ENCODE results near the gene SERP2. TPM values are rescaled to one million over a fixed set of nuclear protein-coding genes. Genes with fewer than 3 reads are reported as not detected.

The SERP2 gene
- total RNA-seq, 1 donor = 5.8 TPM

DNA sequence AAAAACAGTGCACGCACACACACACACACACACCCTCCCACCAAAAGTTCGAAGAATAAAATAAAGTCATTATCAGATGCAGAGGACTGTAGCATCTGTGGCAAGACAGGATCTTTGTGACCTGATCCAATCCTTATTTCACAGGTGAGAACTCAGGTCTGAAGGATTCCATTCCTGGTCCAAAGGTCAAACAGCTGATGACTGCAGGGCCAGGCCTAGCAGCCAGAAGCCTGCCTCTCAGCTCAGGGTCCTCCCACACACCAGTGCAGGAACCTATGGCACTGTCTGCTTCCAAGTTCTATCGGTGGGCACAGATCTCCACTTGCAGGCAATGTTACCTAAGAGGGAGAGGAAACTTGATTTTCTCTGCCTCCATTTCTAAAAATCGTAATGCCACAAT, 57.5 kb downstream of the SERP2 start:
- H3K79me2 ChIP-seq (ENCODE audit: insufficient read depth, low read length) = peaks cover 9% of the 10 kb centered on the region
- H2AFZ ChIP-seq (ENCODE audit: low read length) = no peak overlapping the region
- peaks cover 13% of the 10 kb centered on the region for H3K4me1 ChIP-seq (ENCODE audit: insufficient read depth, low read length)
- no peak overlapping the region for H3K4me2 ChIP-seq (ENCODE audit: insufficient read depth, low read length)
- H4K20me1 ChIP-seq (ENCODE audit: insufficient read depth, low read length) = peaks cover 14% of the 10 kb centered on the region
- TF ChIP-seq, protein P1, sequence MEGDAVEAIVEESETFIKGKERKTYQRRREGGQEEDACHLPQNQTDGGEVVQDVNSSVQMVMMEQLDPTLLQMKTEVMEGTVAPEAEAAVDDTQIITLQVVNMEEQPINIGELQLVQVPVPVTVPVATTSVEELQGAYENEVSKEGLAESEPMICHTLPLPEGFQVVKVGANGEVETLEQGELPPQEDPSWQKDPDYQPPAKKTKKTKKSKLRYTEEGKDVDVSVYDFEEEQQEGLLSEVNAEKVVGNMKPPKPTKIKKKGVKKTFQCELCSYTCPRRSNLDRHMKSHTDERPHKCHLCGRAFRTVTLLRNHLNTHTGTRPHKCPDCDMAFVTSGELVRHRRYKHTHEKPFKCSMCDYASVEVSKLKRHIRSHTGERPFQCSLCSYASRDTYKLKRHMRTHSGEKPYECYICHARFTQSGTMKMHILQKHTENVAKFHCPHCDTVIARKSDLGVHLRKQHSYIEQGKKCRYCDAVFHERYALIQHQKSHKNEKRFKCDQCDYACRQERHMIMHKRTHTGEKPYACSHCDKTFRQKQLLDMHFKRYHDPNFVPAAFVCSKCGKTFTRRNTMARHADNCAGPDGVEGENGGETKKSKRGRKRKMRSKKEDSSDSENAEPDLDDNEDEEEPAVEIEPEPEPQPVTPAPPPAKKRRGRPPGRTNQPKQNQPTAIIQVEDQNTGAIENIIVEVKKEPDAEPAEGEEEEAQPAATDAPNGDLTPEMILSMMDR (IDR thresholded peaks at IDR 0.05; ENCODE audit: extremely low read depth, low read depth, low read length) = no peak
- H3K27me3 ChIP-seq (ENCODE audit: insufficient read depth, low read length) = no peaks in the 10 kb centered on the region
- no peaks in the 10 kb centered on the region for H3K9me3 ChIP-seq (ENCODE audit: low read depth, low read length)
- no peak overlapping the region for H3K4me3 ChIP-seq (ENCODE audit: insufficient read depth, low read length)
- H3K36me3 ChIP-seq (ENCODE audit: insufficient read depth, low read length) = peaks cover 24% of the 10 kb centered on the region
- H3K27ac ChIP-seq (ENCODE audit: low read depth, low read length) = no peak overlapping the region
- no peak for DNase-seq (ENCODE audit: insufficient read length, low spot score, missing footprints)

DNA sequence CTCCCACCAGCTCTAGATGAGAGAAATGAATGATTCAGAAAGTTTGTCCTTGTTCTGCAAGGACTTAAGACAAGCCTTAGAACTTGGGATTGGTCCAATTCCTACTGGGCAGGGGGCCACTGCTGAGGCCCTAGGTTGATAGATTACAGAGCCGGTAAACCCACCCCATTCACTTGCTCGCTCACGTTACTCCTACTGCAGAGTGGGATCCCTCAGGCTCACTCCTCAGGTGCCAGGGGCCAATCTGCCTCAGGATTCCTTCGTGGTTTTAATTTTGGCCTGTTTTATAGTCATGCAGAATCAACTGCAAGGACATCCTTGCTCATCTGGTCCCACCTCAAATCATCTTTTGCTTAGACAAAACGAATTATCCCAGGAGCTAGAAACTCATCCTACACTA, 59.0 kb downstream of the SERP2 start:
- H3K4me1 ChIP-seq (ENCODE audit: insufficient read depth, low read length) = peaks cover 15% of the 10 kb centered on the region
- DNase-seq (ENCODE audit: insufficient read length, low spot score, missing footprints) = no peak
- H3K27me3 ChIP-seq (ENCODE audit: insufficient read depth, low read length) = no peaks in the 10 kb centered on the region
- TF ChIP-seq, protein P1 (IDR thresholded peaks at IDR 0.05; ENCODE audit: extremely low read depth, low read depth, low read length) = no peak
- no peak overlapping the region for H3K4me2 ChIP-seq (ENCODE audit: insufficient read depth, low read length)
- peaks cover 13% of the 10 kb centered on the region for H3K79me2 ChIP-seq (ENCODE audit: insufficient read depth, low read length)
- H4K20me1 ChIP-seq (ENCODE audit: insufficient read depth, low read length) = peaks cover 22% of the 10 kb centered on the region
- peaks cover 24% of the 10 kb centered on the region for H3K36me3 ChIP-seq (ENCODE audit: insufficient read depth, low read length)
- no peak overlapping the region for H2AFZ ChIP-seq (ENCODE audit: low read length)
- no peaks in the 10 kb centered on the region for H3K9me3 ChIP-seq (ENCODE audit: low read depth, low read length)
- no peak overlapping the region for H3K4me3 ChIP-seq (ENCODE audit: insufficient read depth, low read length)
- no peak overlapping the region for H3K27ac ChIP-seq (ENCODE audit: low read depth, low read length)

DNA sequence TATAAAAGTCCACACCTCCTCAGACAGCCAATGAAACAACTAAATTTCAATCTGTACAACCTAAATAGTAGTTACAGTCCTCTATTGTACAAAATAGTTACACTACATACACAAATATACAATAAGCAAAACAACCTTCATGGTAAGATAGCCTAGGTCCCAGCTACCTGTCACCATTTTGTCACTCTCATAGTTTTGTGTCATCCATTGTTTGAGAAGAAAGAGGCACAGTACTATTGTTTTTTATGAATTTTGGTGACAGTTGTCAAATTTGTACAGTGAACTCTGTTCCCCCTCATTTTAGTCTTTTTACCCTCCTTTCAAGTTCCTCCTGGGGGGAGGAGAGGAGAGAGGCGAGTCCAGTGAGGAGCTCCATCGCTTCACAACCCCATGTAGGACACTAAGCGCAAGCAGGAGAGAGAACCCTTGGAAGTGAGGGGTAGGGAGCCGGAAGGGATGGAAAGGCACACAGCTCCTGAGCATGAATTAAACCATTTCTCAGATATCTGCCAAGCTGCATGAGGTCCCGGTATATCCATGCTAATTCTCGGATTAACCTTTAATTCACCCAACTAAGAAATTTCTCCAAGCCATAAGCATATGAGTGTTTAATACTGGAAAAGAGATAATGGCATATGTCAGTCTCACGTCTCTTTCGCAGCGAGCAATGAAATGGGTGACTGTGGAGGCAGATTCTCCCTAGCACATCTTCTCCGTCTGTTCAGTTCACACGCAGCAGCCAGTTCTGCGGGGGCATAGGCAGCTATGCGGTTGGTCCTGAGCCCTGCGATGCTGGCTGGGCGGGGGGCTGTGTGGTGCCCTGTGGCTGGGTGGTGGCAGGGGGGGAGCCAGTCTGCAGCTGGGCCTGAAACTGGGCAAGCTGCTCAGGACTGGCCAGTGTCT, 60.5 kb downstream of the SERP2 start:
- Histone ChIP-seq H2AFZ (ENCODE audit: low read length) (no peak overlapping the region), H3K36me3 (ENCODE audit: insufficient read depth, low read length) (peaks cover 24% of the 10 kb centered on the region), H3K9me3 (ENCODE audit: low read depth, low read length) (no peaks in the 10 kb centered on the region), H3K27ac (ENCODE audit: low read depth, low read length) (peak overlapping the region; percentile 78), H3K27me3 (ENCODE audit: insufficient read depth, low read length) (no peaks in the 10 kb centered on the region), H3K4me2 (ENCODE audit: insufficient read depth, low read length) (peak overlapping the region; percentile 97), H3K79me2 (ENCODE audit: insufficient read depth, low read length) (peaks cover 19% of the 10 kb centered on the region), H3K4me3 (ENCODE audit: insufficient read depth, low read length) (peak overlapping the region; percentile 84), H3K4me1 (ENCODE audit: insufficient read depth, low read length) (peaks cover 22% of the 10 kb centered on the region), H4K20me1 (ENCODE audit: insufficient read depth, low read length) (peaks cover 26% of the 10 kb centered on the region)
- TF ChIP-seq, protein P1 (IDR thresholded peaks at IDR 0.05; ENCODE audit: extremely low read depth, low read depth, low read length) = no peak
- no peak for DNase-seq (ENCODE audit: insufficient read length, low spot score, missing footprints)

DNA sequence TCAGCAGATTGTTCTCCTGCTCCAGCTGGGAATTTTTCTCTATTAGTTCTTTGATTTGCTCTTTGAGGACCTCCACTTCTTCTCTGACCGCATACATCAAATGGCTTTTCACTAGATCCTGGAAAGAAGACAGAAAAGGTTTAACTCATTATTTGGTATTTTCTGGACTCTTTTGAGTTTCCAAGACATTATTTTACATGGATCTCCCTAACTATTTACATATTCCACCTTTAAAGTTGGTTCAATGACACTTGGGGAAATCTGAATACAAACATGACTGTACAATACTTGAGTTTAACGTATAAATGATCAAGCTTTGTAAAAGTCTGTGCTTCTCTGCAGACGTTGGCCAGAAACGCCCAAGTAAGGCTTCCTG, 61.1 kb downstream of the SERP2 start:
- H3K27me3 ChIP-seq (ENCODE audit: insufficient read depth, low read length) = no peaks in the 10 kb centered on the region
- peak overlapping the region; percentile 78 for H3K27ac ChIP-seq (ENCODE audit: low read depth, low read length)
- peaks cover 24% of the 10 kb centered on the region for H3K4me1 ChIP-seq (ENCODE audit: insufficient read depth, low read length)
- H3K4me2 ChIP-seq (ENCODE audit: insufficient read depth, low read length) = peak overlapping the region; percentile 97
- no peaks in the 10 kb centered on the region for H3K9me3 ChIP-seq (ENCODE audit: low read depth, low read length)
- no peak overlapping the region for H2AFZ ChIP-seq (ENCODE audit: low read length)
- peaks cover 32% of the 10 kb centered on the region for H4K20me1 ChIP-seq (ENCODE audit: insufficient read depth, low read length)
- TF ChIP-seq, protein P1 (IDR thresholded peaks at IDR 0.05; ENCODE audit: extremely low read depth, low read depth, low read length) = no peak
- peaks cover 24% of the 10 kb centered on the region for H3K36me3 ChIP-seq (ENCODE audit: insufficient read depth, low read length)
- H3K79me2 ChIP-seq (ENCODE audit: insufficient read depth, low read length) = peaks cover 25% of the 10 kb centered on the region
- peak overlapping the region; percentile 84 for H3K4me3 ChIP-seq (ENCODE audit: insufficient read depth, low read length)
- no peak for DNase-seq (ENCODE audit: insufficient read length, low spot score, missing footprints)
